Transverse colon (tissue), 4 donors: ENCODE data around the gene SLC39A11. TPM values are rescaled to one million over a fixed set of nuclear protein-coding genes. Genes with fewer than 3 reads are reported as not detected.

Experiments used
- DNase-seq: peaks from one replicate; pipeline ENCODE4 v3.0.0-alpha.2; 2019
- H3K27ac ChIP-seq, 4 donors: fragments of 200-600 bp; sonication (generic); 2 replicates each; pipeline ENCODE4 v1.5.1; 2016 to 2018; ENCODE audit warnings: inconsistent platforms in 4 of 4
- H3K27me3 ChIP-seq: fragments of 200-600 bp; sonication (generic); 2 replicates; pipeline ENCODE4 v1.5.1; 2017; ENCODE audit warnings: inconsistent platforms
- H3K36me3 ChIP-seq, 4 donors: fragments of 200-600 bp; sonication (generic); 2 replicates each; pipeline ENCODE4 v1.5.1; 2017 to 2019; ENCODE audit warnings: inconsistent platforms in 4 of 4
- H3K4me1 ChIP-seq, 4 donors: fragments of 200-600 bp; sonication (generic); 2 replicates each; pipeline ENCODE4 v1.5.1; 2017 to 2020; ENCODE audit warnings: inconsistent platforms in 4 of 4
- H3K4me3 ChIP-seq, 4 donors: fragments of 200-600 bp; sonication (generic); 1 replicate in 1 of 4; 2 replicates in 3 of 4; pipeline versions ENCODE4 v1.5.1 to v1.6.1; 2017 to 2019; ENCODE audit warnings: inconsistent platforms in 4 of 4
- H3K9me3 ChIP-seq, 2 donors: fragments of 200-600 bp; sonication (generic); 2 replicates each; pipeline ENCODE4 v1.5.1; 2017 to 2019; ENCODE audit warnings: inconsistent platforms in 2 of 2
- EP300 ChIP-seq: sonication (generic); formaldehyde crosslinking; IDR thresholded peaks from one replicate; pipeline ENCODE4 v1.6.1; 2017; ENCODE audit warnings: antibody characterized with exemption, low read depth
- POLR2A ChIP-seq: fragments of 450-650 bp; IDR thresholded peaks from one replicate; pipeline ENCODE4 v1.6.1; 2016; ENCODE audit warnings: antibody characterized with exemption, mild to moderate bottlenecking, moderate library complexity
- POLR2AphosphoS5 ChIP-seq, 3 donors: sonication (generic); formaldehyde crosslinking; IDR thresholded peaks; one replicate each; pipeline ENCODE4 v1.6.1; 2016; ENCODE audit warnings: antibody characterized with exemption in 3 of 3
- WGBS, 2 donors: methylation state at CpG; one replicate each; pipeline ENCODE4 v1.1.5; 2018; ENCODE audit warnings: low coverage in 1 of 2; 5-methylcytosine and 5-hydroxymethylcytosine counted together
- in situ Hi-C, 4 donors: fragments of 200-750 bp; cut with MboI; loops; one replicate each; pipeline versions ENCODE4 v1.15.0 to v1.15.1; 2017; ENCODE audit warnings: low sequenced_read_pairs in 3 of 4, low pct_ligation_motif_present in 1 of 4, low pct_unique_long_range_greater_than_20kb in 1 of 4
- intact Hi-C: fragments of 100-400 bp; cut with DNase I; formaldehyde crosslinking; loops from one replicate; pipeline ENCODE4 v1.15.1; 2023; ENCODE audit warnings: low total_unique reads
- total RNA-seq, 4 donors: library from RNA; depleted of rRNA; stranded (reverse); fragments of >200 nt; gene quantifications; one replicate each; pipeline ENCODE4 v1.1.0, GENCODE V29; 2016
- TF ChIP-seq, protein P1 (sequence below), 5 experiments: fragments of 200-600 bp in 3 of 5; fragments of 450-650 bp in 2 of 5; sonication (generic) in 3 of 5; IDR thresholded peaks; 1 replicate in 2 of 5; 2 replicates in 3 of 5; pipeline ENCODE4 v1.5.1; 2016 to 2017; ENCODE audit warnings: antibody characterized with exemption in 5 of 5, inconsistent platforms in 3 of 5, mild to moderate bottlenecking in 2 of 5, moderate library complexity in 1 of 5

SLC39A11 gene
- total RNA-seq, 4 donors from 2014 or later: 20.7 to 49.7 (median 33.3) TPM

DNA sequence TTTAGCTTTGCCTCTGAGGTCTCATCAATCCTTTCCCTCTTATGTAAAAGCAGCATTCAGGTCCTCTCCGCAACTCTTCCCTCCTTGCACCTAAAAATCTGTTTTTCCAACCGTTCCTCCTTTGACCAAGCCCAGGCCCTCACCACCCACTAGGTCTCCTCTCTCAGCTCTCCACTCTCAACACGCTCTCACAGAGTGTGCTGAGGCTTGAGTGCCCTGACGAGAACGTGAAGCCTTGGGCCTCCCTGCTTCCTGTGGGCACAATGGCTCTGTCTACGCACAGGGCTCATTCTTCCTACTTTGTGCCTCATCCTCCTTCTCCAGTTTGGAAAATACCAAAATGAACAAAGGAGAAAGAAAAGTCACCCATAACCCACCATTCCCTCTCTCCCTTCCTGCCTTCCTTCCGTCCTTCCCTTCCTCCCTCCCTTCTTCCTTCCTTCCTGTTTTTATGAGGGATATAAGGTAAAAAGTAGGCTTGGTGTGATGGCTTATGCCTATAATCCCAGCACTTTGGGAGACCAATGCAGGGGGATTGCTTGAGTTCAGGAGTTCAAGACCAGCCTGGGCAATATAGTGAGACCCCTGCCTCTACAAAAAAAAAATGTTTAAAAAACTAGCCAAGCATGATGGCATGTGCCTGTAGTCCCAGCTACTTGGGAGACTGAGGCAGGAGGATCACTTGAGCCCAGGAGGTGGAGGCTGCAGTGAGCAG lies 31.3 kb upstream of the SLC39A11 start:
- in situ Hi-C loops: no loop called here
- 80 to 84% methylated on average over 2 to 7 of the region's 7 CpGs for WGBS, 2 donors

GRCh38 chr17:73122953-73123605 lies 30.6 kb upstream of the SLC39A11 start:
- no peak for DNase-seq
- in situ Hi-C loops (no loop called here), intact Hi-C loops (no loop called here)
- H3K27ac ChIP-seq: no peak overlapping the region
- H3K27me3 ChIP-seq: no peaks in the 10 kb centered on the region
- H3K4me1 ChIP-seq: no peaks in the 10 kb centered on the region
- H3K9me3 ChIP-seq: no peaks in the 10 kb centered on the region
- no peak overlapping the region for H3K4me3 ChIP-seq
- 69% methylated on average over 4 of the region's 4 CpGs; no CpG with 5 or more reads in 1 of the 2 donors for WGBS, 2 donors
- H3K36me3 ChIP-seq: no peaks in the 10 kb centered on the region
- TF ChIP-seq EP300 (no peak), POLR2AphosphoS5 (IDR thresholded peaks at IDR 0.05) (no peak), POLR2A (no peak)
- TF ChIP-seq, protein P1, sequence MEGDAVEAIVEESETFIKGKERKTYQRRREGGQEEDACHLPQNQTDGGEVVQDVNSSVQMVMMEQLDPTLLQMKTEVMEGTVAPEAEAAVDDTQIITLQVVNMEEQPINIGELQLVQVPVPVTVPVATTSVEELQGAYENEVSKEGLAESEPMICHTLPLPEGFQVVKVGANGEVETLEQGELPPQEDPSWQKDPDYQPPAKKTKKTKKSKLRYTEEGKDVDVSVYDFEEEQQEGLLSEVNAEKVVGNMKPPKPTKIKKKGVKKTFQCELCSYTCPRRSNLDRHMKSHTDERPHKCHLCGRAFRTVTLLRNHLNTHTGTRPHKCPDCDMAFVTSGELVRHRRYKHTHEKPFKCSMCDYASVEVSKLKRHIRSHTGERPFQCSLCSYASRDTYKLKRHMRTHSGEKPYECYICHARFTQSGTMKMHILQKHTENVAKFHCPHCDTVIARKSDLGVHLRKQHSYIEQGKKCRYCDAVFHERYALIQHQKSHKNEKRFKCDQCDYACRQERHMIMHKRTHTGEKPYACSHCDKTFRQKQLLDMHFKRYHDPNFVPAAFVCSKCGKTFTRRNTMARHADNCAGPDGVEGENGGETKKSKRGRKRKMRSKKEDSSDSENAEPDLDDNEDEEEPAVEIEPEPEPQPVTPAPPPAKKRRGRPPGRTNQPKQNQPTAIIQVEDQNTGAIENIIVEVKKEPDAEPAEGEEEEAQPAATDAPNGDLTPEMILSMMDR (IDR thresholded peaks at IDR 0.05): no peak

More for the DNA sequence above, 31.3 kb upstream of the SLC39A11 start:
- TF ChIP-seq, protein P1 (IDR thresholded peaks at IDR 0.05): no peak
- no peak for TF ChIP-seq POLR2A
- TF ChIP-seq POLR2AphosphoS5 (IDR thresholded peaks at IDR 0.05): no peak
- TF ChIP-seq EP300: no peak
- DNase-seq: no peak
- H3K36me3 ChIP-seq: no peaks in the 10 kb centered on the region
- no peak overlapping the region for H3K4me3 ChIP-seq
- intact Hi-C loops: no loop called here
- no peaks in the 10 kb centered on the region for H3K9me3 ChIP-seq
- no peaks in the 10 kb centered on the region for H3K4me1 ChIP-seq
- no peaks in the 10 kb centered on the region for H3K27me3 ChIP-seq
- no peak overlapping the region for H3K27ac ChIP-seq

GRCh38 chr17:73121506-73121905 lies 29.0 kb upstream of the SLC39A11 start:
- no peak overlapping the region for H3K27ac ChIP-seq
- in situ Hi-C loops (no loop called here), intact Hi-C loops (no loop called here)
- no peaks in the 10 kb centered on the region for H3K36me3 ChIP-seq
- no peaks in the 10 kb centered on the region for H3K4me1 ChIP-seq
- H3K27me3 ChIP-seq: no peaks in the 10 kb centered on the region
- no peaks in the 10 kb centered on the region for H3K9me3 ChIP-seq
- no peak for DNase-seq
- TF ChIP-seq POLR2AphosphoS5 (IDR thresholded peaks at IDR 0.05): no peak
- TF ChIP-seq EP300: no peak
- TF ChIP-seq, protein P1 (IDR thresholded peaks at IDR 0.05): no peak
- TF ChIP-seq POLR2A: no peak
- H3K4me3 ChIP-seq: no peak overlapping the region
- 68 to 72% methylated on average over 3 to 5 of the region's 5 CpGs for WGBS, 2 donors

DNA sequence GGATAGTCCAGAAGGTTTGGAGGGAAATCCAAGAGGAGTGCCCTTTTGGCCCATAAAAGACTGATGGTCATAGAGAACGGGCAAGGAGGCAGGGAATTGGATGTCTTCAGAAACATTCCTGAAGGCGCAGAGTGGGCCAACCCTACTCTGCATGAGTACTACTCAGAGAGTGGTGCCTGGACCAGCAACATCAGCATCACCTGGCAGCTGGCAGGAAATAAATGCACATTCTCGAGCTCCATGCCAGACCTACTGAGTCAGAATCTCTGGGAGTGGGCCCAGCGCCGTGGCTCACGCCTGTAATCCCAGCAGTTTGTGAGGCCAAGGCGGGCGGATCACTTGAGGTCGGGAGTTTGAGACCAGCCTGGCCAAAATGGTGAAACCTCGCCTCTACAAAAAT lies 27.1 kb upstream of the SLC39A11 start:
- intact Hi-C loops: no loop called here
- no peak for TF ChIP-seq POLR2A
- no peak for TF ChIP-seq POLR2AphosphoS5 (IDR thresholded peaks at IDR 0.05)
- TF ChIP-seq, protein P1 (IDR thresholded peaks at IDR 0.05): no peak
- TF ChIP-seq EP300: no peak
- WGBS, 2 donors: 80 to 90% methylated on average over 2 to 10 of the region's 10 CpGs
- no peaks in the 10 kb centered on the region for H3K36me3 ChIP-seq
- no peak overlapping the region for H3K4me3 ChIP-seq
- in situ Hi-C loops: no loop called here
- no peaks in the 10 kb centered on the region for H3K9me3 ChIP-seq
- no peaks in the 10 kb centered on the region for H3K4me1 ChIP-seq
- no peaks in the 10 kb centered on the region for H3K27me3 ChIP-seq
- H3K27ac ChIP-seq: no peak overlapping the region
- DNase-seq: no peak
